HG02981 (cell line): Measurements from ENCODE around the gene CHIT1.
A peak's percentile ranks its signal among the peaks of the same experiment; 100 is the strongest.

Source experiments
- ATAC-seq: cut with Tn5 transposase; IDR thresholded peaks from one replicate; pipeline ENCODE4 v1.9.1; 2021; ENCODE audit warnings: mild to moderate bottlenecking, moderate library complexity; ENCODE audit not compliant: unreplicated experiment

CHIT1 gene

GRCh38 chr1:203229471-203230135 is at the start of gene CHIT1:
Gene CHIT1 (minus strand): TSS chr1:203229673. CDS start chr1:203229636, 37 bp downstream.
- no peak for ATAC-seq

- ATAC-seq = no peak
Observed at GRCh38 chr1:203278885-203279406, 49.5 kb upstream of the CHIT1 start.

- ATAC-seq = no peak
Observed at GRCh38 chr1:203278082-203278884, 48.8 kb upstream of the CHIT1 start.

- no peak for ATAC-seq
Observed at GRCh38 chr1:203276916-203277545, 47.6 kb upstream of the CHIT1 start.

- ATAC-seq = no peak
Observed at GRCh38 chr1:203276408-203276807, 46.9 kb upstream of the CHIT1 start.

- ATAC-seq = no peak
Observed at GRCh38 chr1:203275656-203276272, 46.3 kb upstream of the CHIT1 start.

- ATAC-seq = no peak
Observed at GRCh38 chr1:203274603-203275381, 45.3 kb upstream of the CHIT1 start.

- peak; percentile 7 for ATAC-seq
Observed at GRCh38 chr1:203273869-203274602, 44.6 kb upstream of the CHIT1 start.

GRCh38 chr1:203273206-203273868 is 43.9 kb upstream of the CHIT1 start:
- ATAC-seq = peak; percentile 55

- ATAC-seq = no peak
Observed at GRCh38 chr1:203272633-203273205, 43.2 kb upstream of the CHIT1 start.

GRCh38 chr1:203271962-203272632 is 42.6 kb upstream of the CHIT1 start:
- ATAC-seq = no peak

GRCh38 chr1:203271018-203271743 is 41.7 kb upstream of the CHIT1 start:
- ATAC-seq = no peak

- no peak for ATAC-seq
Observed at GRCh38 chr1:203270448-203270847, 41.0 kb upstream of the CHIT1 start.

- ATAC-seq = no peak
Observed at GRCh38 chr1:203269654-203270020, 40.2 kb upstream of the CHIT1 start.

- no peak for ATAC-seq
Observed at GRCh38 chr1:203268901-203269653, 39.6 kb upstream of the CHIT1 start.

GRCh38 chr1:203267912-203268311 is 38.4 kb upstream of the CHIT1 start:
- ATAC-seq = no peak

GRCh38 chr1:203267347-203267846 is 37.9 kb upstream of the CHIT1 start:
- ATAC-seq = no peak
